ENCODE measurements around the gene RARA.

DNA sequence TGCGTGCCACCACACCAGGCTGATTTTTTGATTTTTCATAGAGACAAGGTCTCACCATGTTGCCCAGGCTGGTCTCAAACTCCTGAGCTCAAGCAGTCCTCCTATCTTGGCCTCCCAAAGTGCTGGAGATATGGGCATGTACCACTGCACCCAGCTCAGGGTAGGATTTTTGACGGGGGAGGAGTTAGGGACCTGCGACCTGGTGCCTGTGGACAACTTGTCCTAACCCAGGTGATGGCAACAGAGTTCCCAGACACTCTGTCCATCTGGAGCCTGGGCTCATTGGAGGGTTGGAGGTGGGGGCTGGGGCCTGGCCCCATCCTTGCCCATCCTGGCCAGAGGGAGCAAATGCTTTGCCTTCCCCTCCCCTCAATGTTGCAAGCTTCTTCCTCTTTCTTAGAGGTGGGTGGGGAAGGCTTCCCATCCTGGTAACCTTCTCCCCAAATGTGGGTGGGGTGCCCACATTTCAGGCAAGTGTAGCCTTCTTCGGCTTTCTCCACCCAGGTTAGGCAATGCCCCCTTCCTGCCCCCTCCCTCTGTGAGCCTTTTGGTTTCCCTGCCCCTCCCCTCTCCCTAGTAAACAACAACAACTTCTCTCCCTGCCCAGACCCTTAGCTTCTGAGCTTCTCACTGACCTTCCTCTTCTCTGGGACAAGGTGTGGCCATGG lies 24.9 kb downstream of the RARA start:
- TF ChIP-seq, protein P1, sequence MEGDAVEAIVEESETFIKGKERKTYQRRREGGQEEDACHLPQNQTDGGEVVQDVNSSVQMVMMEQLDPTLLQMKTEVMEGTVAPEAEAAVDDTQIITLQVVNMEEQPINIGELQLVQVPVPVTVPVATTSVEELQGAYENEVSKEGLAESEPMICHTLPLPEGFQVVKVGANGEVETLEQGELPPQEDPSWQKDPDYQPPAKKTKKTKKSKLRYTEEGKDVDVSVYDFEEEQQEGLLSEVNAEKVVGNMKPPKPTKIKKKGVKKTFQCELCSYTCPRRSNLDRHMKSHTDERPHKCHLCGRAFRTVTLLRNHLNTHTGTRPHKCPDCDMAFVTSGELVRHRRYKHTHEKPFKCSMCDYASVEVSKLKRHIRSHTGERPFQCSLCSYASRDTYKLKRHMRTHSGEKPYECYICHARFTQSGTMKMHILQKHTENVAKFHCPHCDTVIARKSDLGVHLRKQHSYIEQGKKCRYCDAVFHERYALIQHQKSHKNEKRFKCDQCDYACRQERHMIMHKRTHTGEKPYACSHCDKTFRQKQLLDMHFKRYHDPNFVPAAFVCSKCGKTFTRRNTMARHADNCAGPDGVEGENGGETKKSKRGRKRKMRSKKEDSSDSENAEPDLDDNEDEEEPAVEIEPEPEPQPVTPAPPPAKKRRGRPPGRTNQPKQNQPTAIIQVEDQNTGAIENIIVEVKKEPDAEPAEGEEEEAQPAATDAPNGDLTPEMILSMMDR (conservative IDR thresholded peaks at IDR 0.05; ENCODE audit: low read length) = no peak
- no peak for TF ChIP-seq EZH2phosphoT487 (IDR thresholded peaks at IDR 0.05; ENCODE audit: borderline replicate concordance)
